Measurements from ENCODE around the gene MYD88. TPM values are rescaled to one million over a fixed set of nuclear protein-coding genes. Genes with fewer than 3 reads are reported as not detected.

Gene MYD88
- total and polyA plus RNA-seq, 4 experiments from 2014 or later = 50.5 to 129 (median 80.8) TPM

- POLR2A ChIA-PET (ENCODE audit: partially characterized antibody) = no interaction called here
- H3K4me3 Mint-ChIP-seq = no peak overlapping the region
- H3K4me3 ChIP-seq (ENCODE audit: low read length in 2 of 2) = no peak overlapping the region
These were observed 32.3 kb downstream of the MYD88 start for GRCh38 chr3:38170722-38171121.

GRCh38 chr3:38171622-38172021 is 33.2 kb downstream of the MYD88 start:
- H3K36me3 Mint-ChIP-seq = peaks cover 0 to 3% of the 10 kb centered on the region in 2 donors
- no peak for DNase-seq
- H3K27me3 Mint-ChIP-seq = no peaks in the 10 kb centered on the region
- Histone ChIP-seq H3K27ac (ENCODE audit: low read depth, low read length) (no peak overlapping the region), H3K4me1 (ENCODE audit: insufficient read depth, low read length) (peaks cover 71% of the 10 kb centered on the region), H3K9me3 (ENCODE audit: control insufficient read depth in 1 of 2, low read length in 2 of 2) (no peaks in the 10 kb centered on the region), H3K4me3 (ENCODE audit: low read length in 2 of 2) (no peak overlapping the region), H3K36me3 (ENCODE audit: insufficient read depth, low read length) (no peaks in the 10 kb centered on the region), H3K27me3 (ENCODE audit: insufficient read depth, low read length) (no peaks in the 10 kb centered on the region)
- H3K27ac Mint-ChIP-seq = no peak overlapping the region
- CTCF ChIA-PET (ENCODE audit: partially characterized antibody) = no interaction called here
- intact Hi-C loops (cut with micrococcal nuclease) = loop anchor here (5.0 kb wide), 1 partner anchor 41 kb away; no protein-coding TSS in a partner anchor
- peaks cover 58 to 85% (median 70%) of the 10 kb centered on the region in 4 donors for H3K4me1 Mint-ChIP-seq
- POLR2A ChIA-PET (ENCODE audit: partially characterized antibody) = interaction anchor here (1.2 kb wide), 1 partner anchor 35 kb away, joined by 4 read pairs; the partner anchor contains the start of gene ACAA1
- H3K4me3 Mint-ChIP-seq = peak overlapping the region in 2 of 8 donors; percentile 16 to 19
- H3K9me3 Mint-ChIP-seq = no peaks in the 10 kb centered on the region

More at GRCh38 chr3:38170722-38171121, 32.3 kb downstream of the MYD88 start:
- H3K9me3 Mint-ChIP-seq = no peaks in the 10 kb centered on the region
- H3K4me1 ChIP-seq (ENCODE audit: insufficient read depth, low read length) = peaks cover 76% of the 10 kb centered on the region
- no peaks in the 10 kb centered on the region for H3K36me3 ChIP-seq (ENCODE audit: insufficient read depth, low read length)
- H3K27me3 Mint-ChIP-seq = no peaks in the 10 kb centered on the region
- H3K27ac ChIP-seq (ENCODE audit: low read depth, low read length) = no peak overlapping the region
- no peak for DNase-seq
- H3K4me1 Mint-ChIP-seq = peaks cover 61 to 92% (median 74%) of the 10 kb centered on the region in 4 donors
- CTCF ChIA-PET (ENCODE audit: partially characterized antibody) = no interaction called here
- H3K36me3 Mint-ChIP-seq = peaks cover 3 to 4% of the 10 kb centered on the region in 2 donors
- intact Hi-C loops (cut with micrococcal nuclease) = loop anchor here (5.0 kb wide), 1 partner anchor 42 kb away; no protein-coding TSS in a partner anchor
- H3K27me3 ChIP-seq (ENCODE audit: insufficient read depth, low read length) = no peaks in the 10 kb centered on the region
- no peaks in the 10 kb centered on the region for H3K9me3 ChIP-seq (ENCODE audit: control insufficient read depth in 1 of 2, low read length in 2 of 2)
- H3K27ac Mint-ChIP-seq = peak overlapping the region in 3 of 7 donors; percentile 7 to 68 (median 9)

- intact Hi-C loops (cut with micrococcal nuclease) = loop anchor here (5.0 kb wide), 1 partner anchor 38 kb away; no protein-coding TSS in a partner anchor
- no peak overlapping the region for H3K4me3 ChIP-seq (ENCODE audit: low read length in 2 of 2)
- Mint-ChIP-seq H3K4me3 (peak overlapping the region; percentile 58 to 80 (median 72)), H3K9me3 (no peaks in the 10 kb centered on the region), H3K4me1 (peaks cover 45 to 72% (median 56%) of the 10 kb centered on the region in 4 donors), H3K27ac (peak overlapping the region; percentile 41 to 86 (median 70)), H3K36me3 (peaks cover 4 to 5% of the 10 kb centered on the region in 2 donors), H3K27me3 (no peaks in the 10 kb centered on the region)
- no peaks in the 10 kb centered on the region for H3K9me3 ChIP-seq (ENCODE audit: control insufficient read depth in 1 of 2, low read length in 2 of 2)
- POLR2A ChIA-PET (ENCODE audit: partially characterized antibody) = no interaction called here
- peak in 1 of 5 donors; percentile 11 for DNase-seq
- H3K36me3 ChIP-seq (ENCODE audit: insufficient read depth, low read length) = no peaks in the 10 kb centered on the region
- CTCF ChIA-PET (ENCODE audit: partially characterized antibody) = no interaction called here
- no peaks in the 10 kb centered on the region for H3K27me3 ChIP-seq (ENCODE audit: insufficient read depth, low read length)
- peak overlapping the region; percentile 4 for H3K27ac ChIP-seq (ENCODE audit: low read depth, low read length)
- peaks cover 52% of the 10 kb centered on the region for H3K4me1 ChIP-seq (ENCODE audit: insufficient read depth, low read length)
These were observed 35.5 kb downstream of the MYD88 start for GRCh38 chr3:38173834-38174418.

GRCh38 chr3:38177181-38177580 is 38.7 kb downstream of the MYD88 start:
- Histone ChIP-seq H3K4me1 (ENCODE audit: insufficient read depth, low read length) (peaks cover 32% of the 10 kb centered on the region), H3K27me3 (ENCODE audit: insufficient read depth, low read length) (no peaks in the 10 kb centered on the region), H3K4me3 (ENCODE audit: low read length in 2 of 2) (no peak overlapping the region), H3K9me3 (ENCODE audit: control insufficient read depth in 1 of 2, low read length in 2 of 2) (no peaks in the 10 kb centered on the region), H3K27ac (ENCODE audit: low read depth, low read length) (no peak overlapping the region), H3K36me3 (ENCODE audit: insufficient read depth, low read length) (no peaks in the 10 kb centered on the region)
- H3K9me3 Mint-ChIP-seq = no peaks in the 10 kb centered on the region
- no peaks in the 10 kb centered on the region for H3K27me3 Mint-ChIP-seq
- peaks cover 38 to 62% (median 47%) of the 10 kb centered on the region in 4 donors for H3K4me1 Mint-ChIP-seq
- CTCF ChIA-PET (ENCODE audit: partially characterized antibody) = no interaction called here
- POLR2A ChIA-PET (ENCODE audit: partially characterized antibody) = interaction anchor here (1.4 to 1.8 kb wide), 2 partner anchors 12 to 29 kb away, joined by 3 to 6 read pairs; partner anchors contain the start of gene OXSR1
- H3K36me3 Mint-ChIP-seq = peaks cover 12 to 15% of the 10 kb centered on the region in 2 donors
- no peak overlapping the region for H3K4me3 Mint-ChIP-seq
- DNase-seq = no peak
- intact Hi-C loops (cut with micrococcal nuclease) = no loop called here
- H3K27ac Mint-ChIP-seq = peak overlapping the region in 6 of 7 donors; percentile 3 to 77 (median 27)

- ChIA-PET CTCF (ENCODE audit: partially characterized antibody) (no interaction called here), POLR2A (ENCODE audit: partially characterized antibody) (no interaction called here)
- no peak for DNase-seq
- H3K4me1 Mint-ChIP-seq = peaks cover 2 to 13% (median 12%) of the 10 kb centered on the region in 4 donors
- no peaks in the 10 kb centered on the region for H3K27me3 ChIP-seq (ENCODE audit: insufficient read depth, low read length)
- H3K27ac ChIP-seq (ENCODE audit: low read depth, low read length) = no peak overlapping the region
- no peaks in the 10 kb centered on the region for H3K9me3 ChIP-seq (ENCODE audit: control insufficient read depth in 1 of 2, low read length in 2 of 2)
- H3K4me1 ChIP-seq (ENCODE audit: insufficient read depth, low read length) = no peaks in the 10 kb centered on the region
- no peak overlapping the region for H3K4me3 Mint-ChIP-seq
- H3K4me3 ChIP-seq (ENCODE audit: low read length in 2 of 2) = no peak overlapping the region
- peaks cover 0 to 4% (median 0%) of the 10 kb centered on the region in 8 donors for H3K9me3 Mint-ChIP-seq
- intact Hi-C loops (cut with micrococcal nuclease) = no loop called here
- H3K27ac Mint-ChIP-seq = peak overlapping the region in 1 of 7 donors; percentile 19
- peaks cover 30 to 42% of the 10 kb centered on the region in 2 donors for H3K36me3 Mint-ChIP-seq
- H3K27me3 Mint-ChIP-seq = no peaks in the 10 kb centered on the region
- H3K36me3 ChIP-seq (ENCODE audit: insufficient read depth, low read length) = peaks cover 5% of the 10 kb centered on the region
These were observed 48.3 kb downstream of the MYD88 start for GRCh38 chr3:38186781-38187180.

- no peak overlapping the region for H3K4me3 Mint-ChIP-seq
- no peaks in the 10 kb centered on the region for H3K27me3 Mint-ChIP-seq
- peaks cover 0 to 4% (median 0%) of the 10 kb centered on the region in 8 donors for H3K9me3 Mint-ChIP-seq
- Histone ChIP-seq H3K4me1 (ENCODE audit: insufficient read depth, low read length) (no peaks in the 10 kb centered on the region), H3K27ac (ENCODE audit: low read depth, low read length) (no peak overlapping the region), H3K36me3 (ENCODE audit: insufficient read depth, low read length) (peaks cover 7% of the 10 kb centered on the region), H3K9me3 (ENCODE audit: control insufficient read depth in 1 of 2, low read length in 2 of 2) (no peaks in the 10 kb centered on the region), H3K4me3 (ENCODE audit: low read length in 2 of 2) (no peak overlapping the region), H3K27me3 (ENCODE audit: insufficient read depth, low read length) (no peaks in the 10 kb centered on the region)
- ChIA-PET POLR2A (ENCODE audit: partially characterized antibody) (interaction anchor here (1.2 to 2.4 kb wide), 2 partner anchors 25 to 53 kb away, joined by 4 to 9 read pairs; partner anchors contain the start of genes ACAA1 and OXSR1), CTCF (ENCODE audit: partially characterized antibody) (no interaction called here)
- intact Hi-C loops (cut with micrococcal nuclease) = no loop called here
- H3K27ac Mint-ChIP-seq = no peak overlapping the region
- DNase-seq = no peak
- H3K4me1 Mint-ChIP-seq = peaks cover 0 to 11% (median 3%) of the 10 kb centered on the region in 4 donors
- peaks cover 36 to 45% of the 10 kb centered on the region in 2 donors for H3K36me3 Mint-ChIP-seq
These were observed 52.0 kb downstream of the MYD88 start for GRCh38 chr3:38190481-38190881.

All from CD4-positive, alpha-beta memory T cell (primary cell).